ENCODE results near the gene STAB1. TPM values are rescaled to one million over a fixed set of nuclear protein-coding genes. Genes with fewer than 3 reads are reported as not detected.

The STAB1 gene
- total RNA-seq, 4 donors from 2014 or later, result 76.2 to 167 (median 95.8) TPM

DNA sequence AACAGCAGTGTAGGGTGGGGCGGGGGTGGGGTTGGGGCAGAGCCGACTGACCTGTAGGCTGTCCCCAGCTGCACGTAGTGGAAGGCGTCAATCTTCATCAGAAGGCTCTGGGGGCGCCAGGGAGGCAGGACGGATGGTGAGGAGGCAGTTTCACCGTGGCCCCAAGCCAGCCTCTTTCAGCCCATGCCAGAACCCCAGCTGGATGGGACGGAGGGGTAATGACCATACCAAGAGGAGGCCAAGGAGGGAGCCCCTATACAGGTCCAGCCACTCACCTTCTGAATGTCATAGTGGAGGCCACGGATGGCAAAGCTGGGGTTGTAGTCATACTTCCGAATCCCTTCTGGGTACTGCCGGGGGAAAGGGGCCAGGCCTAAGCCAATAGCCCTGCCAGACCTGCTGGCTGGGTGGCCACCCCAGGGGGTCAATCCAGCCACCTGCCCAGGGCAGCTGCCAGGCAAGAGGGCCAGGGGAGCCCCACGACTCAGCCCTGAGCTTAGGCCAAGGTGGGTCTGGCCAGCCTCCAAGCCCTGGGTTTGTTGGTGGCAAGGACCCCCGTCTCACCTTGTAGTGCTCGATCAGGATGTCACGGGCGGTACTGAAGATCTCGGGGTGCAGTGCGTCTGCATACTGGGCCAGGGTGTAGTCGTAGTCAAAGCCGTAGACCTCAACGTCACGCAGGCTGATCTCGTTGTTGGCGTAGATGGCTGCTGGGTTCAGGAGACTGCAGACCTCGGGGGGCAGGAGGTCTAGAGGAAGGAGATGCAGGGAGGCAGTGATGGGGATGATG, 33.6 kb downstream of the STAB1 start:
- H3K4me3 ChIP-seq, result no peak overlapping the region
- no peak for TF ChIP-seq POLR2AphosphoS5 (IDR thresholded peaks at IDR 0.05)
- TF ChIP-seq POLR2A (IDR thresholded peaks at IDR 0.05), result no peak
- TF ChIP-seq EP300 (IDR thresholded peaks at IDR 0.05), result no peak
- no peak for TF ChIP-seq CTCF (IDR thresholded peaks at IDR 0.05)
- H3K9me3 ChIP-seq, result no peaks in the 10 kb centered on the region
- 93% methylated on average over 3 to 13 of the region's 25 CpGs for WGBS, 2 donors (ENCODE audit: low coverage in 1 of 2)
- H3K36me3 ChIP-seq, result peaks cover 0 to 45% of the 10 kb centered on the region in 2 donors
- no peaks in the 10 kb centered on the region for H3K27me3 ChIP-seq
- ATAC-seq, result no peak
- peaks cover 5 to 75% (median 37%) of the 10 kb centered on the region in 3 donors for H3K4me1 ChIP-seq
- peak overlapping the region in 1 of 4 donors; percentile 81 for H3K27ac ChIP-seq

- peaks cover 5 to 80% (median 40%) of the 10 kb centered on the region in 3 donors for H3K4me1 ChIP-seq
- TF ChIP-seq EP300 (IDR thresholded peaks at IDR 0.05) (no peak), POLR2AphosphoS5 (IDR thresholded peaks at IDR 0.05) (peak; percentile 58)
- peaks cover 0 to 36% of the 10 kb centered on the region in 2 donors for H3K36me3 ChIP-seq
- WGBS, 2 donors (ENCODE audit: low coverage in 1 of 2), result 7 to 71% methylated on average over 3 of the region's 12 CpGs
- peak; percentile 28 for ATAC-seq
- no peaks in the 10 kb centered on the region for H3K9me3 ChIP-seq
- no peaks in the 10 kb centered on the region for H3K27me3 ChIP-seq
- H3K27ac ChIP-seq, result peak overlapping the region; percentile 26 to 95 (median 80)
- H3K4me3 ChIP-seq, result no peak overlapping the region
Measured at GRCh38 chr3:52529376-52530333, 34.5 kb downstream of the STAB1 start.

GRCh38 chr3:52530918-52531826, 36.0 kb downstream of the STAB1 start:
- H3K27ac ChIP-seq, result peak overlapping the region in 3 of 4 donors; percentile 78 to 95 (median 81)
- ATAC-seq, result no peak

DNA sequence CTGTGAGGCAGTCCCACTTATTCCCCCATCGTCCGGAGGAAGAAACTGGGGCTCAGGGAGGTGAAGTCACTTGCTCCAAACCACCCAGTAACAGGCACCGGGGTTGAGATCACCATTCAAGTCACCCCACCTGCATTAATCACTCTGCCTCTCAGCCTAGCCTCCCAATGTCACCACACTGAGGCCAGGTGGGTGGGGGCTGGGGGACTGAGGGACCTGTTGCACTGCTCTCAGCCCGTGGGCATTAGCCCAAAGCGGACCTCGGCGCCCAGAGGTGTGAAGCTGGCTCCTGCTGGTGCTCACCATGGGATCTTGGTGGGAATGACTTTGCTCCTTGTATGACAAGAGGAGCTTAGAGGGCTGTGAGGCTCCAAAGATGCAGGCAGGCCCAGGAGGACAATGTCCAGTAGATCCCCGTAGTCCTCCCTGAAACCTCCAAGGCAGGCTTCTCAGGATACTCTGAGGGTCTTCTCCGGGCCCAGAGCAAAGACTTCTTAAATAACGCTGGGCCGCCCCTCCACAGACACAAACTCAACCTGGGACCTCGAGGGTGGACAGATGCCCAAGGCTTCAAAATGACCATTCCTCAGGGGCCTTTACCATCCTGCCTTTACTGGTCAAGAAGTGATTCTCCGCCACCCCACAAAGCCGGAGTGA, 36.9 kb downstream of the STAB1 start:
- TF ChIP-seq POLR2A (IDR thresholded peaks at IDR 0.05), result no peak
- TF ChIP-seq CTCF (IDR thresholded peaks at IDR 0.05), result no peak
- no peak for TF ChIP-seq POLR2AphosphoS5 (IDR thresholded peaks at IDR 0.05)
- no peak for TF ChIP-seq EP300 (IDR thresholded peaks at IDR 0.05)
- 72% methylated on average over 3 of the region's 14 CpGs; no CpG with 5 or more reads in 1 of the 2 donors for WGBS, 2 donors (ENCODE audit: low coverage in 1 of 2)
- peak overlapping the region in 1 of 2 donors; percentile 74 for H3K4me3 ChIP-seq
- peaks cover 0 to 20% of the 10 kb centered on the region in 2 donors for H3K36me3 ChIP-seq
- peak overlapping the region in 3 of 4 donors; percentile 78 to 95 (median 81) for H3K27ac ChIP-seq
- no peak for ATAC-seq
- no peaks in the 10 kb centered on the region for H3K27me3 ChIP-seq
- H3K9me3 ChIP-seq, result no peaks in the 10 kb centered on the region
- H3K4me1 ChIP-seq, result peaks cover 5 to 73% (median 45%) of the 10 kb centered on the region in 3 donors

More at GRCh38 chr3:52530918-52531826, 36.0 kb downstream of the STAB1 start:
- no peaks in the 10 kb centered on the region for H3K9me3 ChIP-seq
- H3K4me1 ChIP-seq, result peaks cover 5 to 80% (median 45%) of the 10 kb centered on the region in 3 donors
- no peak overlapping the region for H3K4me3 ChIP-seq
- H3K27me3 ChIP-seq, result no peaks in the 10 kb centered on the region
- H3K36me3 ChIP-seq, result peaks cover 0 to 26% of the 10 kb centered on the region in 2 donors
- WGBS, 2 donors (ENCODE audit: low coverage in 1 of 2), result 80 to 100% methylated on average over 1 to 2 of the region's 10 CpGs
- no peak for TF ChIP-seq POLR2A (IDR thresholded peaks at IDR 0.05)
- no peak for TF ChIP-seq POLR2AphosphoS5 (IDR thresholded peaks at IDR 0.05)
- TF ChIP-seq EP300 (IDR thresholded peaks at IDR 0.05), result no peak
- TF ChIP-seq CTCF (IDR thresholded peaks at IDR 0.05), result no peak
